Mucosa of descending colon (tissue), 3 donors: ENCODE measurements around the gene RPS14. TPM values are rescaled to one million over a fixed set of nuclear protein-coding genes. Genes with fewer than 3 reads are reported as not detected.

Experiments
- ATAC-seq: fragments of 200-7000 bp; cut with Tn5 transposase; one replicate; pipeline ENCODE4 v1.9.1; 2020; ENCODE audit warnings: mild to moderate bottlenecking, moderate library complexity
- DNase-seq, 3 donors: peaks; one replicate each; pipeline ENCODE4 v3.0.0-alpha.2; 2020
- H3K36me3 ChIP-seq: fragments of 200-600 bp; one replicate; pipeline ENCODE4 v1.8.0; 2021; ENCODE audit warnings: low read depth, mild to moderate bottlenecking
- H3K4me1 ChIP-seq: fragments of 200-600 bp; one replicate; pipeline ENCODE4 v1.8.0; 2021; ENCODE audit warnings: low read depth, mild to moderate bottlenecking
- H3K4me3 ChIP-seq: fragments of 200-600 bp; one replicate; pipeline ENCODE4 v1.8.0; 2021; ENCODE audit warnings: mild to moderate bottlenecking
- H3K9me3 ChIP-seq: fragments of 200-600 bp; one replicate; pipeline ENCODE4 v1.8.0; 2021; ENCODE audit warnings: mild to moderate bottlenecking
- CTCF ChIP-seq: fragments of 200-600 bp; IDR thresholded peaks from one replicate; pipeline ENCODE4 v1.8.0; 2022; ENCODE audit warnings: antibody characterized with exemption, mild to moderate bottlenecking
- intact Hi-C, 2 donors: fragments of 100-400 bp; cut with DNase I in 1 of 2; cut with micrococcal nuclease in 1 of 2; formaldehyde crosslinking; loops; one replicate each; pipeline versions ENCODE4 v1.11.0 to v1.11.1; 2022; cut with DNase I, micrococcal nuclease
- total RNA-seq, 3 donors: library from RNA; stranded (reverse); fragmentation: NEBNext Ultra II Directional in 2 of 3; extraction: Animal tissue kit (Norgen Biotek cat#: 25700) in 2 of 3; gene quantifications; one replicate each; pipeline versions ENCODE4 v1.2.1 to v1.2.4, GENCODE V29; 2021 to 2023
- donor health status: DM: no; HTN: no; CAD: no; lungs with moderate emphysema.
- donor health status: DM: no; HTN: no; CAD: no.
- donor health status: DM: no; HTN: yes; CAD: no.

RPS14 gene
- total RNA-seq, 3 donors from 2014 or later: 1,569 to 1,671 (median 1,618) TPM

GRCh38 chr5:150497274-150497988 is 47.9 kb upstream of the RPS14 start:
- DNase-seq (peak in 2 of 3 donors; percentile 35 to 75), ATAC-seq (peak; percentile 81)
- Histone ChIP-seq H3K4me1 (peaks cover 21% of the 10 kb centered on the region), H3K36me3 (no peaks in the 10 kb centered on the region), H3K9me3 (no peaks in the 10 kb centered on the region), H3K4me3 (no peak overlapping the region)
- intact Hi-C loops: no loop called here
- no peak for TF ChIP-seq CTCF

GRCh38 chr5:150496534-150496933 is 47.0 kb upstream of the RPS14 start:
- no peaks in the 10 kb centered on the region for H3K9me3 ChIP-seq
- H3K36me3 ChIP-seq: no peaks in the 10 kb centered on the region
- H3K4me3 ChIP-seq: no peak overlapping the region
- intact Hi-C loops: no loop called here
- peaks cover 21% of the 10 kb centered on the region for H3K4me1 ChIP-seq
- DNase-seq (no peak), ATAC-seq (no peak)
- no peak for TF ChIP-seq CTCF

GRCh38 chr5:150496098-150496497 is 46.6 kb upstream of the RPS14 start:
- intact Hi-C loops: no loop called here
- no peak for DNase-seq
- Histone ChIP-seq H3K4me1 (peaks cover 21% of the 10 kb centered on the region), H3K9me3 (no peaks in the 10 kb centered on the region), H3K4me3 (no peak overlapping the region), H3K36me3 (no peaks in the 10 kb centered on the region)
- ATAC-seq: no peak
- TF ChIP-seq CTCF: no peak

GRCh38 chr5:150492621-150493020 is 43.1 kb upstream of the RPS14 start:
- Histone ChIP-seq H3K4me3 (no peak overlapping the region), H3K4me1 (peaks cover 26% of the 10 kb centered on the region), H3K36me3 (no peaks in the 10 kb centered on the region), H3K9me3 (no peaks in the 10 kb centered on the region)
- intact Hi-C loops: no loop called here
- no peak for TF ChIP-seq CTCF
- no peak for DNase-seq
- ATAC-seq: no peak

- no peak for TF ChIP-seq CTCF
- Histone ChIP-seq H3K4me1 (peaks cover 26% of the 10 kb centered on the region), H3K36me3 (no peaks in the 10 kb centered on the region), H3K9me3 (no peaks in the 10 kb centered on the region), H3K4me3 (no peak overlapping the region)
- no peak for ATAC-seq
- peak in 1 of 3 donors; percentile 23 for DNase-seq
- intact Hi-C loops: no loop called here
Measured at GRCh38 chr5:150491876-150492275, 42.3 kb upstream of the RPS14 start.
